Measurements from ENCODE around the gene MAP3K3. TPM values are rescaled to one million over a fixed set of nuclear protein-coding genes. Genes with fewer than 3 reads are reported as not detected.

Gene MAP3K3
- total and polyA plus RNA-seq, 10 of the 15 experiments (the other 5 are each of a cell fraction or from before 2014, with no cell fraction given) = 1.6 to 24.1 (median 15.0) TPM

DNA sequence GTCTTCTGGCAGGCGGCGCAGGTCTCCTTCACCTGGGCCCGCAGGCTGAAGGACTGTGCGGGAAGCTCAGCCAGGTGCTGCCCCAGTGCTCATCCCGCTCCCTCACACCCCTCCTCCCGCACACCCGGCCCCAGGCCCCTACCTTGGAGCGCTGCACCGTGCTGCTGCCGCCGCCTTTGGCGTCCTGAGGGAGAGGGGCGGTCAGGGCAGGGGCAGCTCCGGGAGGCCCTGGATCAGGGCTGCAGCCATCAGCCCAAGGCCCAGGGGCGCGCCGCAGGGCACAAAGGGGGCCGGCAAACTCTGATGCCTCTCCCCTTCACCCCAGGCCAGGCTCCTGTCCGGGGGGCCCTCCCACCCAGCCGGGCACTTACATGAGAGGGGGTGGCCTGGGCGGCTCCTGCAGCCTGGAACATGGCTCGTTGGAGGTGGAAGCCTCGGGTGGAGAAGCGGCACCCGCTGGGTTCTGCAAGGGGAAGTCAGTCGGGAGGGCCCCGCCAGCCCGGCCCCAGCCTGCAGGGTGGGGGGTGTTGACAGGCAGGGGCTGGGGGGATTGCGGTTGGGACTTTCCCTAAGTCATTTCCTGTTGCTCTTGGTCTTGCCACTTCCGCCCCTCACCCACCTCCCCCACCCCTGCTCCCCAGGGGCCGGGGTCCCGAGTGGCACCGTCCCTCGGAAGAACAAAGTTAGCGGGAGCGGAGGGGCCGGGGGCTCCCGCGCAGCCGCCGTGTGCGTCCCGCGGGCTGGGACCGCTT lies 76.8 kb downstream of the MAP3K3 start (continued):
- TF ChIP-seq, protein P1, sequence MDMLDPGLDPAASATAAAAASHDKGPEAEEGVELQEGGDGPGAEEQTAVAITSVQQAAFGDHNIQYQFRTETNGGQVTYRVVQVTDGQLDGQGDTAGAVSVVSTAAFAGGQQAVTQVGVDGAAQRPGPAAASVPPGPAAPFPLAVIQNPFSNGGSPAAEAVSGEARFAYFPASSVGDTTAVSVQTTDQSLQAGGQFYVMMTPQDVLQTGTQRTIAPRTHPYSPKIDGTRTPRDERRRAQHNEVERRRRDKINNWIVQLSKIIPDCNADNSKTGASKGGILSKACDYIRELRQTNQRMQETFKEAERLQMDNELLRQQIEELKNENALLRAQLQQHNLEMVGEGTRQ (IDR thresholded peaks at IDR 0.05; ENCODE audit: borderline replicate concordance, low read depth, low read length) = no peak
- no peak for TF ChIP-seq WRNIP1 (IDR thresholded peaks at IDR 0.05; ENCODE audit: borderline replicate concordance, low read depth, low read length)
- no peak for TF ChIP-seq JUND (IDR thresholded peaks at IDR 0.05; ENCODE audit: low read depth, low read length)
- peak; percentile 77 for TF ChIP-seq POLR2A (IDR thresholded peaks at IDR 0.05; ENCODE audit: low read depth, low read length)
- no peak for TF ChIP-seq ZZZ3 (IDR thresholded peaks at IDR 0.05; ENCODE audit: control insufficient read depth, insufficient read length, low read depth)
- TF ChIP-seq, protein P2, sequence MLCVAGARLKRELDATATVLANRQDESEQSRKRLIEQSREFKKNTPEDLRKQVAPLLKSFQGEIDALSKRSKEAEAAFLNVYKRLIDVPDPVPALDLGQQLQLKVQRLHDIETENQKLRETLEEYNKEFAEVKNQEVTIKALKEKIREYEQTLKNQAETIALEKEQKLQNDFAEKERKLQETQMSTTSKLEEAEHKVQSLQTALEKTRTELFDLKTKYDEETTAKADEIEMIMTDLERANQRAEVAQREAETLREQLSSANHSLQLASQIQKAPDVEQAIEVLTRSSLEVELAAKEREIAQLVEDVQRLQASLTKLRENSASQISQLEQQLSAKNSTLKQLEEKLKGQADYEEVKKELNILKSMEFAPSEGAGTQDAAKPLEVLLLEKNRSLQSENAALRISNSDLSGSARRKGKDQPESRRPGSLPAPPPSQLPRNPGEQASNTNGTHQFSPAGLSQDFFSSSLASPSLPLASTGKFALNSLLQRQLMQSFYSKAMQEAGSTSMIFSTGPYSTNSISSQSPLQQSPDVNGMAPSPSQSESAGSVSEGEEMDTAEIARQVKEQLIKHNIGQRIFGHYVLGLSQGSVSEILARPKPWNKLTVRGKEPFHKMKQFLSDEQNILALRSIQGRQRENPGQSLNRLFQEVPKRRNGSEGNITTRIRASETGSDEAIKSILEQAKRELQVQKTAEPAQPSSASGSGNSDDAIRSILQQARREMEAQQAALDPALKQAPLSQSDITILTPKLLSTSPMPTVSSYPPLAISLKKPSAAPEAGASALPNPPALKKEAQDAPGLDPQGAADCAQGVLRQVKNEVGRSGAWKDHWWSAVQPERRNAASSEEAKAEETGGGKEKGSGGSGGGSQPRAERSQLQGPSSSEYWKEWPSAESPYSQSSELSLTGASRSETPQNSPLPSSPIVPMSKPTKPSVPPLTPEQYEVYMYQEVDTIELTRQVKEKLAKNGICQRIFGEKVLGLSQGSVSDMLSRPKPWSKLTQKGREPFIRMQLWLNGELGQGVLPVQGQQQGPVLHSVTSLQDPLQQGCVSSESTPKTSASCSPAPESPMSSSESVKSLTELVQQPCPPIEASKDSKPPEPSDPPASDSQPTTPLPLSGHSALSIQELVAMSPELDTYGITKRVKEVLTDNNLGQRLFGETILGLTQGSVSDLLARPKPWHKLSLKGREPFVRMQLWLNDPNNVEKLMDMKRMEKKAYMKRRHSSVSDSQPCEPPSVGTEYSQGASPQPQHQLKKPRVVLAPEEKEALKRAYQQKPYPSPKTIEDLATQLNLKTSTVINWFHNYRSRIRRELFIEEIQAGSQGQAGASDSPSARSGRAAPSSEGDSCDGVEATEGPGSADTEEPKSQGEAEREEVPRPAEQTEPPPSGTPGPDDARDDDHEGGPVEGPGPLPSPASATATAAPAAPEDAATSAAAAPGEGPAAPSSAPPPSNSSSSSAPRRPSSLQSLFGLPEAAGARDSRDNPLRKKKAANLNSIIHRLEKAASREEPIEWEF (IDR thresholded peaks at IDR 0.05; ENCODE audit: insufficient replicate concordance, low read depth, low read length) = no peak
- no peak for TF ChIP-seq SMAD1 (IDR thresholded peaks at IDR 0.05; ENCODE audit: low read depth, partially characterized antibody)
- peak; percentile 57 for TF ChIP-seq MTA2 (IDR thresholded peaks at IDR 0.05; ENCODE audit: low read depth)
- TF ChIP-seq MYC (IDR thresholded peaks at IDR 0.05; ENCODE audit: insufficient read depth, insufficient read length, insufficient replicate concordance, low read length, severe bottlenecking) = no peak
- TF ChIP-seq ZNF24 (IDR thresholded peaks at IDR 0.05) = no peak
- TF ChIP-seq ETV6 (conservative IDR thresholded peaks at IDR 0.05 in 1 of 2, IDR thresholded peaks at IDR 0.05 in 1 of 2; ENCODE audit: borderline replicate concordance in 1 of 2, low read depth in 1 of 2) = peak in 1 of 2 experiments; percentile 75; a peak in 2 of 4 replicates
- peak in 1 of 2 experiments; percentile 39; a peak in 1 of 4 replicates for TF ChIP-seq BHLHE40 (IDR thresholded peaks at IDR 0.05; ENCODE audit: borderline replicate concordance in 1 of 2, low read depth in 2 of 2, low read length in 1 of 2)
- TF ChIP-seq NRF1 (conservative IDR thresholded peaks at IDR 0.05; ENCODE audit: low read depth, low read length) = no peak
- TF ChIP-seq ZNF687 (IDR thresholded peaks at IDR 0.05) = no peak; the same call in 1 of the 2 replicates
- TF ChIP-seq, protein P3, sequence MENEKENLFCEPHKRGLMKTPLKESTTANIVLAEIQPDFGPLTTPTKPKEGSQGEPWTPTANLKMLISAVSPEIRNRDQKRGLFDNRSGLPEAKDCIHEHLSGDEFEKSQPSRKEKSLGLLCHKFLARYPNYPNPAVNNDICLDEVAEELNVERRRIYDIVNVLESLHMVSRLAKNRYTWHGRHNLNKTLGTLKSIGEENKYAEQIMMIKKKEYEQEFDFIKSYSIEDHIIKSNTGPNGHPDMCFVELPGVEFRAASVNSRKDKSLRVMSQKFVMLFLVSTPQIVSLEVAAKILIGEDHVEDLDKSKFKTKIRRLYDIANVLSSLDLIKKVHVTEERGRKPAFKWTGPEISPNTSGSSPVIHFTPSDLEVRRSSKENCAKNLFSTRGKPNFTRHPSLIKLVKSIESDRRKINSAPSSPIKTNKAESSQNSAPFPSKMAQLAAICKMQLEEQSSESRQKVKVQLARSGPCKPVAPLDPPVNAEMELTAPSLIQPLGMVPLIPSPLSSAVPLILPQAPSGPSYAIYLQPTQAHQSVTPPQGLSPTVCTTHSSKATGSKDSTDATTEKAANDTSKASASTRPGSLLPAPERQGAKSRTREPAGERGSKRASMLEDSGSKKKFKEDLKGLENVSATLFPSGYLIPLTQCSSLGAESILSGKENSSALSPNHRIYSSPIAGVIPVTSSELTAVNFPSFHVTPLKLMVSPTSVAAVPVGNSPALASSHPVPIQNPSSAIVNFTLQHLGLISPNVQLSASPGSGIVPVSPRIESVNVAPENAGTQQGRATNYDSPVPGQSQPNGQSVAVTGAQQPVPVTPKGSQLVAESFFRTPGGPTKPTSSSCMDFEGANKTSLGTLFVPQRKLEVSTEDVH (IDR thresholded peaks at IDR 0.05; ENCODE audit: low read depth, partially characterized antibody) = no peak

Data from GM12878 (cell line).